ENCODE measurements around the gene GOSR1. TPM values are rescaled to one million over a fixed set of nuclear protein-coding genes. Genes with fewer than 3 reads are reported as not detected.

Gene GOSR1
- total RNA-seq, 2 donors from 2014 or later: 39.5 to 48.9 TPM

- H3K4me1 ChIP-seq (replicated peaks): no peaks in the 10 kb centered on the region
- no peaks in the 10 kb centered on the region for H3K36me3 ChIP-seq
- 90% methylated on average over 1 of the region's 1 CpG for WGBS
- H3K9me3 ChIP-seq: no peaks in the 10 kb centered on the region
- DNase-seq (ENCODE audit: low spot score): no peak
- no peak for TF ChIP-seq POLR2AphosphoS5 (IDR thresholded peaks at IDR 0.05)
- no peak for TF ChIP-seq POLR2A (IDR thresholded peaks at IDR 0.05)
- TF ChIP-seq CTCF (IDR thresholded peaks at IDR 0.05): no peak
- no peaks in the 10 kb centered on the region for H3K27me3 ChIP-seq (replicated peaks; ENCODE audit: insufficient read depth)
- no peak overlapping the region for H3K4me3 ChIP-seq
- no peak overlapping the region for H3K27ac ChIP-seq
- intact Hi-C loops (cut with DNase I): no loop called here
These were observed 36.1 kb downstream of the GOSR1 start for GRCh38 chr17:30513346-30513745.

GRCh38 chr17:30514895-30515596 lies 37.8 kb downstream of the GOSR1 start:
- no peaks in the 10 kb centered on the region for H3K9me3 ChIP-seq
- no peak overlapping the region for H3K27ac ChIP-seq
- TF ChIP-seq POLR2A (IDR thresholded peaks at IDR 0.05) (no peak), POLR2AphosphoS5 (IDR thresholded peaks at IDR 0.05) (no peak), CTCF (IDR thresholded peaks at IDR 0.05) (no peak)
- H3K27me3 ChIP-seq (replicated peaks; ENCODE audit: insufficient read depth): no peaks in the 10 kb centered on the region
- intact Hi-C loops (cut with DNase I): no loop called here
- no peaks in the 10 kb centered on the region for H3K36me3 ChIP-seq
- H3K4me3 ChIP-seq: no peak overlapping the region
- no peaks in the 10 kb centered on the region for H3K4me1 ChIP-seq (replicated peaks)
- 93% methylated on average over 3 of the region's 3 CpGs for WGBS
- DNase-seq (ENCODE audit: low spot score): no peak

GRCh38 chr17:30517786-30518185 lies 40.6 kb downstream of the GOSR1 start:
- no peak overlapping the region for H3K27ac ChIP-seq
- DNase-seq (ENCODE audit: low spot score): no peak
- H3K4me3 ChIP-seq: no peak overlapping the region
- no peak for TF ChIP-seq POLR2A (IDR thresholded peaks at IDR 0.05)
- TF ChIP-seq POLR2AphosphoS5 (IDR thresholded peaks at IDR 0.05): no peak
- TF ChIP-seq CTCF (IDR thresholded peaks at IDR 0.05): no peak
- intact Hi-C loops (cut with DNase I): no loop called here
- H3K9me3 ChIP-seq: no peaks in the 10 kb centered on the region
- no peaks in the 10 kb centered on the region for H3K27me3 ChIP-seq (replicated peaks; ENCODE audit: insufficient read depth)
- no peaks in the 10 kb centered on the region for H3K4me1 ChIP-seq (replicated peaks)
- H3K36me3 ChIP-seq: no peaks in the 10 kb centered on the region
- WGBS: 85% methylated on average over 1 of the region's 1 CpG

GRCh38 chr17:30519166-30519565 lies 42.0 kb downstream of the GOSR1 start:
- no peaks in the 10 kb centered on the region for H3K36me3 ChIP-seq
- no peaks in the 10 kb centered on the region for H3K4me1 ChIP-seq (replicated peaks)
- DNase-seq (ENCODE audit: low spot score): no peak
- H3K27ac ChIP-seq: no peak overlapping the region
- intact Hi-C loops (cut with DNase I): no loop called here
- TF ChIP-seq POLR2A (IDR thresholded peaks at IDR 0.05) (no peak), POLR2AphosphoS5 (IDR thresholded peaks at IDR 0.05) (no peak), CTCF (IDR thresholded peaks at IDR 0.05) (no peak)
- no peaks in the 10 kb centered on the region for H3K9me3 ChIP-seq
- H3K27me3 ChIP-seq (replicated peaks; ENCODE audit: insufficient read depth): no peaks in the 10 kb centered on the region
- no peak overlapping the region for H3K4me3 ChIP-seq
- WGBS: 71% methylated on average over 5 of the region's 5 CpGs

GRCh38 chr17:30519707-30520106 lies 42.5 kb downstream of the GOSR1 start:
- Histone ChIP-seq H3K27ac (no peak overlapping the region), H3K9me3 (no peaks in the 10 kb centered on the region), H3K4me1 (replicated peaks) (no peaks in the 10 kb centered on the region), H3K36me3 (no peaks in the 10 kb centered on the region), H3K4me3 (no peak overlapping the region), H3K27me3 (replicated peaks; ENCODE audit: insufficient read depth) (no peaks in the 10 kb centered on the region)
- 67% methylated on average over 3 of the region's 3 CpGs for WGBS
- TF ChIP-seq POLR2A (IDR thresholded peaks at IDR 0.05): no peak
- no peak for TF ChIP-seq POLR2AphosphoS5 (IDR thresholded peaks at IDR 0.05)
- no peak for TF ChIP-seq CTCF (IDR thresholded peaks at IDR 0.05)
- intact Hi-C loops (cut with DNase I): no loop called here
- no peak for DNase-seq (ENCODE audit: low spot score)

Data from prostate gland (tissue), 2 donors.